ENCODE results near the gene JAZF1. TPM values are rescaled to one million over a fixed set of nuclear protein-coding genes. Genes with fewer than 3 reads are reported as not detected.

JAZF1 gene
- total and polyA plus RNA-seq, 10 of the 15 experiments (the other 5 are each of a cell fraction or from before 2014, with no cell fraction given): 0.04 to 0.82 (median 0.15) TPM; not detected in 3

DNA sequence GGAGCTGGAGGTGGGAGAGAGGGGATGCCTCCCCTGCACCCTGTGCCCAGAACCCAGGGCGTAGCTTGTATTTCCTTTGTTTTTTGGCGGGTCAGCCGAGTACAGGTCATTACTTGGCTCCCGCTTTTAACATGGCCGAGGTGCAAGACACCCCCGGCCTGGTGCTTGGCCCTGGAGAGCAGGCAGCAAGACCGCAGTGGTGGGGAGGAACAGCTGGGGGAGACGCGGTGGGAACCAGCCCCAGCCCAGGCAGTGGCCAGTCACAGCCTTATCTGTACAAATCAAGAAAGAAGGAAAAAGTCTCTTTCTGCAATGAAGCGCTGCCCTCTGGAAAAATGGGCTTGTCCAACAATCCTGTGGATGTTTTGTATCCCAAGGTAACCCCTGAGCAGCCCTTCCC lies 341.5 kb downstream of the JAZF1 start:
- no TSS peak for BruUV-seq (replicated peaks)
- no peak for DNase-seq (ENCODE audit: low read depth, low spot score)
- ChIA-PET POLR2A (no interaction called here), CTCF (interaction anchor here (1.5 kb wide), 1 partner anchor 81 kb away, joined by 6 read pairs; no protein-coding TSS in a partner anchor), RAD21 (ENCODE audit: unreplicated experiment) (no interaction called here), SMC1A (ENCODE audit: uncharacterized antibody, unreplicated experiment) (interaction anchor here (1.0 kb wide), 1 partner anchor 42 kb away, joined by 3 read pairs; no protein-coding TSS in a partner anchor)
- Histone ChIP-seq H3K27ac (ENCODE audit: control insufficient read depth, insufficient read depth) (no peak overlapping the region), H3K27me3 (replicated peaks in 1 of 2; ENCODE audit: control insufficient read depth in 2 of 2, insufficient read depth in 2 of 2, low read length in 1 of 2) (no peaks in the 10 kb centered on the region), H3K79me2 (ENCODE audit: control insufficient read depth, insufficient read depth, low read length) (no peaks in the 10 kb centered on the region), H3K36me3 (ENCODE audit: control insufficient read depth in 2 of 2, insufficient read depth in 2 of 2, low read length in 1 of 2) (no peaks in the 10 kb centered on the region), H4K20me1 (ENCODE audit: control insufficient read depth, insufficient read depth) (no peaks in the 10 kb centered on the region), H3K9ac (ENCODE audit: control insufficient read depth, insufficient read depth, low read length) (no peak overlapping the region), H3K9me3 (replicated peaks; ENCODE audit: control insufficient read depth, insufficient read depth, low read length) (no peaks in the 10 kb centered on the region), H3K4me1 (ENCODE audit: control insufficient read depth, insufficient read depth, low read length) (no peaks in the 10 kb centered on the region), H3K4me3 (no peak overlapping the region), H3K4me2 (ENCODE audit: control insufficient read depth, insufficient read depth) (no peak overlapping the region), H2AFZ (ENCODE audit: control insufficient read depth, low read depth, low read length) (no peak overlapping the region)
- 83% methylated on average over 10 of the region's 10 CpGs for WGBS (ENCODE audit: insufficient coverage, insufficient replicate concordance, low lambda C conversion rate, missing lambda C conversion rate)
- TF ChIP-seq, protein P1, sequence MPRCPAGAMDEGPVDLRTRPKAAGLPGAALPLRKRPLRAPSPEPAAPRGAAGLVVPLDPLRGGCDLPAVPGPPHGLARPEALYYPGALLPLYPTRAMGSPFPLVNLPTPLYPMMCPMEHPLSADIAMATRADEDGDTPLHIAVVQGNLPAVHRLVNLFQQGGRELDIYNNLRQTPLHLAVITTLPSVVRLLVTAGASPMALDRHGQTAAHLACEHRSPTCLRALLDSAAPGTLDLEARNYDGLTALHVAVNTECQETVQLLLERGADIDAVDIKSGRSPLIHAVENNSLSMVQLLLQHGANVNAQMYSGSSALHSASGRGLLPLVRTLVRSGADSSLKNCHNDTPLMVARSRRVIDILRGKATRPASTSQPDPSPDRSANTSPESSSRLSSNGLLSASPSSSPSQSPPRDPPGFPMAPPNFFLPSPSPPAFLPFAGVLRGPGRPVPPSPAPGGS (IDR thresholded peaks at IDR 0.05; ENCODE audit: borderline replicate concordance, insufficient read depth, low read depth, low read length, poor library complexity, severe bottlenecking): no peak
- TF ChIP-seq STAT1 (conservative IDR thresholded peaks at IDR 0.05) (no peak), RFX5 (IDR thresholded peaks at IDR 0.05; ENCODE audit: low read depth, low read length) (no peak), EP300 (IDR thresholded peaks at IDR 0.05; ENCODE audit: borderline replicate concordance in 1 of 2, control insufficient read depth in 1 of 2, low read depth in 2 of 2, low read length in 2 of 2) (no peak), SUZ12 (IDR thresholded peaks at IDR 0.05; ENCODE audit: unreplicated experiment) (no peak), ZBTB11 (CRISPR knock-in tag; IDR thresholded peaks at IDR 0.05) (no peak), ZZZ3 (IDR thresholded peaks at IDR 0.05; ENCODE audit: control insufficient read depth, insufficient read length, low read depth) (no peak)
- intact Hi-C loops (cut with micrococcal nuclease; ENCODE audit: unreplicated experiment): no loop called here
- in situ Hi-C loops (cut with MboI): no loop called here
- no peak for ATAC-seq
- FAIRE-seq: no peak
